Vagina (tissue), 2 donors: ENCODE results near the gene PRR14L. TPM values are rescaled to one million over a fixed set of nuclear protein-coding genes. Genes with fewer than 3 reads are reported as not detected.
"Not testable (repeated sequence)": the region's sequence is repeated elsewhere in the genome, so short reads cannot be mapped to it uniquely, and the experiment has no call there.

Source experiments
- DNase-seq, 2 donors: peaks; one replicate each; pipeline ENCODE4 v3.0.0-alpha.2; 2017; ENCODE audit errors: extremely low spot score in 2 of 2
- H3K27ac ChIP-seq: fragments of 200-600 bp; sonication (generic); one replicate; pipeline ENCODE4 v1.5.1; 2019
- H3K27me3 ChIP-seq: fragments of 200-600 bp; sonication (generic); one replicate; pipeline ENCODE4 v1.5.1; 2019
- H3K36me3 ChIP-seq, 2 donors: fragments of 200-600 bp; sonication (generic); one replicate each; pipeline ENCODE4 v1.5.1; 2017 to 2019
- H3K4me1 ChIP-seq: fragments of 200-600 bp; sonication (generic); one replicate; pipeline ENCODE4 v1.5.1; 2019
- H3K4me3 ChIP-seq, 2 donors: fragments of 200-600 bp; sonication (generic); 1 replicate in 1 of 2; 2 replicates in 1 of 2; pipeline ENCODE4 v1.5.1; 2016 to 2019
- H3K9me3 ChIP-seq: fragments of 200-600 bp; sonication (generic); one replicate; pipeline ENCODE4 v1.5.1; 2019
- POLR2A ChIP-seq, 2 donors: fragments of 450-650 bp; IDR thresholded peaks; one replicate each; pipeline ENCODE4 v1.6.1; 2017; ENCODE audit warnings: antibody characterized with exemption in 2 of 2, mild to moderate bottlenecking in 2 of 2, moderate library complexity in 2 of 2
- POLR2AphosphoS5 ChIP-seq, 2 donors: sonication (generic); formaldehyde crosslinking; IDR thresholded peaks; one replicate each; pipeline ENCODE4 v1.9.0; 2017; ENCODE audit warnings: antibody characterized with exemption in 2 of 2, mild to moderate bottlenecking in 2 of 2, low read depth in 1 of 2; ENCODE audit not compliant: insufficient read depth in 1 of 2
- intact Hi-C: fragments of 100-400 bp; cut with DNase I; formaldehyde crosslinking; loops from one replicate; pipeline ENCODE4 v1.15.1; 2023
- total RNA-seq: library from RNA; depleted of rRNA; stranded (reverse); fragments of >200 nt; gene quantifications from one replicate; pipeline ENCODE4 v1.2.3, GENCODE V29; 2016
- TF ChIP-seq, protein P1 (sequence below), 3 experiments: fragments of 450-650 bp in 2 of 3; fragments of 200-600 bp in 1 of 3; sonication (generic) in 1 of 3; IDR thresholded peaks; one replicate each; pipeline ENCODE4 v1.5.1; 2017 to 2019; ENCODE audit warnings: antibody characterized with exemption in 3 of 3, mild to moderate bottlenecking in 2 of 3, moderate library complexity in 2 of 3

The PRR14L gene
- total RNA-seq, 1 donor from 2014 or later = 37.3 TPM

GRCh38 chr22:31723723-31724122, 26.2 kb downstream of the PRR14L start:
- Histone ChIP-seq H3K27me3 (no peaks in the 10 kb centered on the region), H3K4me1 (no peaks in the 10 kb centered on the region), H3K9me3 (no peaks in the 10 kb centered on the region), H3K36me3 (peaks cover 0 to 38% of the 10 kb centered on the region in 2 donors), H3K4me3 (no peak overlapping the region), H3K27ac (no peak overlapping the region)
- intact Hi-C loops = no loop called here
- DNase-seq = no peak
- no peak for TF ChIP-seq POLR2A (IDR thresholded peaks at IDR 0.05)
- TF ChIP-seq, protein P1, sequence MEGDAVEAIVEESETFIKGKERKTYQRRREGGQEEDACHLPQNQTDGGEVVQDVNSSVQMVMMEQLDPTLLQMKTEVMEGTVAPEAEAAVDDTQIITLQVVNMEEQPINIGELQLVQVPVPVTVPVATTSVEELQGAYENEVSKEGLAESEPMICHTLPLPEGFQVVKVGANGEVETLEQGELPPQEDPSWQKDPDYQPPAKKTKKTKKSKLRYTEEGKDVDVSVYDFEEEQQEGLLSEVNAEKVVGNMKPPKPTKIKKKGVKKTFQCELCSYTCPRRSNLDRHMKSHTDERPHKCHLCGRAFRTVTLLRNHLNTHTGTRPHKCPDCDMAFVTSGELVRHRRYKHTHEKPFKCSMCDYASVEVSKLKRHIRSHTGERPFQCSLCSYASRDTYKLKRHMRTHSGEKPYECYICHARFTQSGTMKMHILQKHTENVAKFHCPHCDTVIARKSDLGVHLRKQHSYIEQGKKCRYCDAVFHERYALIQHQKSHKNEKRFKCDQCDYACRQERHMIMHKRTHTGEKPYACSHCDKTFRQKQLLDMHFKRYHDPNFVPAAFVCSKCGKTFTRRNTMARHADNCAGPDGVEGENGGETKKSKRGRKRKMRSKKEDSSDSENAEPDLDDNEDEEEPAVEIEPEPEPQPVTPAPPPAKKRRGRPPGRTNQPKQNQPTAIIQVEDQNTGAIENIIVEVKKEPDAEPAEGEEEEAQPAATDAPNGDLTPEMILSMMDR (IDR thresholded peaks at IDR 0.05) = no peak
- TF ChIP-seq POLR2AphosphoS5 (IDR thresholded peaks at IDR 0.05; ENCODE audit: insufficient read depth in 1 of 2, low read depth in 1 of 2) = no peak

- Histone ChIP-seq H3K27ac (no peak overlapping the region), H3K4me3 (no peak overlapping the region), H3K27me3 (no peaks in the 10 kb centered on the region), H3K36me3 (peaks cover 0 to 52% of the 10 kb centered on the region in 2 donors), H3K9me3 (no peaks in the 10 kb centered on the region), H3K4me1 (no peaks in the 10 kb centered on the region)
- intact Hi-C loops = no loop called here
- no peak for DNase-seq
- no peak for TF ChIP-seq POLR2A (IDR thresholded peaks at IDR 0.05)
- TF ChIP-seq, protein P1 (IDR thresholded peaks at IDR 0.05) = no peak
- TF ChIP-seq POLR2AphosphoS5 (IDR thresholded peaks at IDR 0.05; ENCODE audit: insufficient read depth in 1 of 2, low read depth in 1 of 2) = no peak
Observed at GRCh38 chr22:31719850-31720471, 30.0 kb downstream of the PRR14L start.

GRCh38 chr22:31715147-31715778, 34.7 kb downstream of the PRR14L start:
- intact Hi-C loops = no loop called here
- Histone ChIP-seq H3K27me3 (no peaks in the 10 kb centered on the region), H3K27ac (no peak overlapping the region), H3K9me3 (no peaks in the 10 kb centered on the region), H3K4me1 (no peaks in the 10 kb centered on the region), H3K4me3 (no peak overlapping the region), H3K36me3 (peaks cover 0 to 64% of the 10 kb centered on the region in 2 donors)
- TF ChIP-seq POLR2AphosphoS5 (IDR thresholded peaks at IDR 0.05; ENCODE audit: insufficient read depth in 1 of 2, low read depth in 1 of 2) = no peak
- DNase-seq = no peak

DNA sequence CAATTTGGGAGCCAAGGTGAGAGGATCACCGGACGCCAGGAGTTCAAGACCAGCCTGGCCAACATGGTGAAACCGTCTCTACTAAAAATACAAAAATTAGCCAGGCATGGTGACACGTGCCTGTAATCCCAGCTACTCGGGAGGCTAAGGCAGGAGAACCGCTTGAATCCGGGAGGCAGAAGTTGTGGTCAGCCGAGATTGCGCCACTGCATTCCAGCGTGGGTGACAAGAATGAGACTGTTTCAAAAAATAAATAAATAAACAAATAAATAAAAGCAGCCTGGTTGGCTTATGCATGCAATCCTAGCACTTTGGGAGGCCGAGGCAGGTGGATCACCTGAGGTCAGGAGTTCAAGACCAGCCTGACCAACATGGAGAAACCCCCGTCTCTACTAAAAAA, 38.7 kb downstream of the PRR14L start:
- peaks cover 0 to 60% of the 10 kb centered on the region in 2 donors for H3K36me3 ChIP-seq
- H3K4me1 ChIP-seq, H3K9me3 ChIP-seq, H3K27me3 ChIP-seq, H3K4me3 ChIP-seq, intact Hi-C loops, H3K27ac ChIP-seq, DNase-seq: not testable (repeated sequence)

DNA sequence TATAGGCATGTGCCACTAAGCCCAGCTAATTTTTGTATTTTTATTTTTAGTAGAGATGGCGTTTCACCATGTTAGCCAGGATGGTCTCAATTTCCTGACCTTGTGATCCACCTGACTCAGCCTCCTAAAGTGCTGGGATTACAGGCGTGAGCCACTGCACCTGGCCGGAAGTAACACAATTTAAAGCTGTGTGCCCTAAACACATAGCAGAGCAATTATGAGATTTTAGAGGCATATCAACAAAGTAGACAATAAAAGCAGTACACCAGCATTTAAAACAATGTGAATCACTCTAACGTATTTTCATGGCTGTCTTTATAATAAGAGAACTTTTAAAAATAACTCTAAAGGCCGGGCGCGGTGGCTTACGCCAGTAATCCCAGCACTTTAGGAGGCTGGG, 42.4 kb downstream of the PRR14L start:
- DNase-seq = no peak
- no peaks in the 10 kb centered on the region for H3K4me1 ChIP-seq
- H3K9me3 ChIP-seq = no peaks in the 10 kb centered on the region
- TF ChIP-seq POLR2A (IDR thresholded peaks at IDR 0.05) (no peak), POLR2AphosphoS5 (IDR thresholded peaks at IDR 0.05; ENCODE audit: insufficient read depth in 1 of 2, low read depth in 1 of 2) (no peak)
- TF ChIP-seq, protein P1 (IDR thresholded peaks at IDR 0.05) = no peak
- H3K27ac ChIP-seq = no peak overlapping the region
- no peaks in the 10 kb centered on the region for H3K27me3 ChIP-seq
- intact Hi-C loops = no loop called here
- peaks cover 0 to 61% of the 10 kb centered on the region in 2 donors for H3K36me3 ChIP-seq
- H3K4me3 ChIP-seq = no peak overlapping the region

DNA sequence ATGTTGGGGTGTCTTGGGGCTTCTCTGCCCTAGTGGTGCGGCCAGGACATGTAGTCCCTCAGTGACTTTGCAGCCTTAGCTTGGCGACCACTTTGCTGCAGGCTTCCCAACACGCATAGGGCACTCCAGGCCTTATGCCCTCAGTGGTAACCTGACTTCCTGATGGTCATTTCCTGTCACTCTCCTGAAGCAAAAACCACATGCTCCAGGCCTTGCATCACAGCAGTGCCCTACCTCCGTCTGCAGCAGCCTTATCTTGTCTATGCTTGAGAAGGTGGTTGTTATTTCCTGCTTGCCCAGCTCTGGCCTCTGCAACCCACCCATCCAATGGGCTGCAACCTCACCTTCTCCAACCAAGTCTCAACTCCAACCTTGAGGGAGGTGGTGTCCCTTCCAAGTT, 54.5 kb downstream of the PRR14L start:
- H3K36me3 ChIP-seq = peaks cover 0 to 42% of the 10 kb centered on the region in 2 donors
- TF ChIP-seq POLR2A (IDR thresholded peaks at IDR 0.05) = no peak
- TF ChIP-seq, protein P1 (IDR thresholded peaks at IDR 0.05) = no peak

GRCh38 chr22:31694046-31694445, 55.9 kb downstream of the PRR14L start:
- H3K9me3 ChIP-seq, H3K4me1 ChIP-seq, H3K27me3 ChIP-seq, H3K4me3 ChIP-seq, intact Hi-C loops, H3K27ac ChIP-seq, DNase-seq: not testable (repeated sequence)
- peaks cover 0 to 40% of the 10 kb centered on the region in 2 donors for H3K36me3 ChIP-seq

More for the DNA sequence above, 54.5 kb downstream of the PRR14L start:
- Histone ChIP-seq H3K9me3 (no peaks in the 10 kb centered on the region), H3K4me1 (no peaks in the 10 kb centered on the region), H3K4me3 (no peak overlapping the region), H3K27ac (no peak overlapping the region), H3K27me3 (no peaks in the 10 kb centered on the region)
- DNase-seq = no peak
- intact Hi-C loops = no loop called here
